BLaER1 treated with 17β-estradiol and CSF1 and Interleukin-3, amounts not matched to agents 10 nM and 100 nM (cell line): ENCODE data around the gene CERS5.

Source experiments
- H3K27ac ChIP-seq, 11 experiments: shearing (Covaris generic); formaldehyde crosslinking; 2 replicates each; pipeline ENCODE4 v1.8.1; 2022
- H3K27me3 ChIP-seq, 11 experiments: shearing (Covaris generic); formaldehyde crosslinking; 2 replicates each; pipeline ENCODE4 v1.8.1; 2022
- H3K36me3 ChIP-seq, 11 experiments: shearing (Covaris generic); formaldehyde crosslinking; 2 replicates each; pipeline ENCODE4 v1.8.1; 2022
- H3K4me1 ChIP-seq, 10 experiments: shearing (Covaris generic); formaldehyde crosslinking; 2 replicates each; pipeline ENCODE4 v1.8.1; 2022
- H3K4me2 ChIP-seq, 11 experiments: shearing (Covaris generic); formaldehyde crosslinking; 2 replicates each; pipeline ENCODE4 v1.8.1; 2022
- H3K4me3 ChIP-seq, 10 experiments: shearing (Covaris generic); formaldehyde crosslinking; 2 replicates each; pipeline ENCODE4 v1.8.1; 2022
- H3K9ac ChIP-seq, 11 experiments: shearing (Covaris generic); formaldehyde crosslinking; 2 replicates each; pipeline ENCODE4 v1.8.1; 2022
- H3K9me3 ChIP-seq, 11 experiments: shearing (Covaris generic); formaldehyde crosslinking; replicated peaks in 1 of 11; 2 replicates each; pipeline ENCODE4 v1.8.1; 2022
- H4K20me1 ChIP-seq, 11 experiments: shearing (Covaris generic); formaldehyde crosslinking; 2 replicates each; pipeline ENCODE4 v1.8.1; 2022
- Cebpa-rat ChIP-seq, 11 experiments: shearing (Covaris generic); IDR thresholded peaks; 2 replicates each; pipeline ENCODE4 v1.8.1; 2022

The CERS5 gene, protein sequence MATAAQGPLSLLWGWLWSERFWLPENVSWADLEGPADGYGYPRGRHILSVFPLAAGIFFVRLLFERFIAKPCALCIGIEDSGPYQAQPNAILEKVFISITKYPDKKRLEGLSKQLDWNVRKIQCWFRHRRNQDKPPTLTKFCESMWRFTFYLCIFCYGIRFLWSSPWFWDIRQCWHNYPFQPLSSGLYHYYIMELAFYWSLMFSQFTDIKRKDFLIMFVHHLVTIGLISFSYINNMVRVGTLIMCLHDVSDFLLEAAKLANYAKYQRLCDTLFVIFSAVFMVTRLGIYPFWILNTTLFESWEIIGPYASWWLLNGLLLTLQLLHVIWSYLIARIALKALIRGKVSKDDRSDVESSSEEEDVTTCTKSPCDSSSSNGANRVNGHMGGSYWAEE

DNA sequence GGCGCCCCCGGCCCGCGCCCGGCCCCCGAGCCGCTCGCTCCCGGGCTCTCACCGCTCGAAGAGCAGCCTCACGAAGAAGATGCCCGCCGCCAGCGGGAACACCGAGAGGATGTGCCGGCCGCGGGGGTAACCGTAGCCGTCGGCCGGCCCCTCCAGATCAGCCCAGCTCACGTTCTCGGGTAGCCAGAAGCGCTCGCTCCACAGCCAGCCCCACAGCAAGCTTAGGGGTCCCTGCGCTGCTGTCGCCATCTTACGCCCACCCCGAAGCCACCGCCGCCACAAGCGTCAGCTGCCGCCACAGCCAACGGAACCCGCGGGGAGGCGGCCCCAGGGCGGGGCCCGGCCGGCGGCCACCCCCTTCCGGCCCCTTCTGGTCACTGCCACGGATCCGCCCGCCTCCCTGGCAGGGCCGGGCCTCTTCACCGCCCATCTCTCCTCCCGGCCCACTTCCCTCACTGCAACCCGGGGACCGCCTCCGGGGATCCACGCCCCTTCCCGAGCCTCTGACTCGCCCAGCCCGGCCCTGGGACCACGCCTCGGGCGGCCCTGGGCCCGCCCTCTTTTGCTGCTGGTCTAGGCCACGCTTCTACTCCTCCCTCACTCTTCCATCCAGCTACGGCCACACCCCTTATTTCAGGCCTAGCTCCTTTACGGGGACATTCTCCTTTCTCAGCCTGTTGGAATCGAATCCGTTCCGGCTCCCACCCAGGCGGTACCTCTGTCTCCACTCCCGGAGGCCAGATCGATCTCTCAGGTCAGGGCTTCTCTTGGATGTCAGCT is at the start of gene CERS5:
TSS of gene CERS5 (minus strand) at position 321 of the 780 bp plus-strand sequence. CDS start at position 249, 72 bp downstream.
- H3K4me2 ChIP-seq: peak within 1 kb of the TSS; percentile 82 to 96 (median 89)
- peaks cover 20 to 48% (median 35%) of the 10 kb centered on the region in 10 experiments for H3K4me1 ChIP-seq
- peaks cover 0 to 33% (median 20%) of the 10 kb centered on the region in 11 experiments; a peak in 14 of 22 replicates for H4K20me1 ChIP-seq
- peaks cover 0 to 21% (median 0%) of the 10 kb centered on the region in 11 experiments; a peak in 8 of 22 replicates for H3K36me3 ChIP-seq
- H3K27me3 ChIP-seq: no peaks in the 10 kb centered on the region
- TF ChIP-seq Cebpa-rat (IDR thresholded peaks at IDR 0.05): no peak
- H3K9me3 ChIP-seq: peaks cover 0 to 23% (median 0%) of the 10 kb centered on the region in 11 experiments; a peak in 8 of 22 replicates
- H3K9ac ChIP-seq: peak within 1 kb of the TSS; percentile 85 to 97 (median 94)
- H3K4me3 ChIP-seq: peak within 1 kb of the TSS; percentile 67 to 98 (median 90)
- H3K27ac ChIP-seq: peak within 1 kb of the TSS; percentile 80 to 98 (median 94)

DNA sequence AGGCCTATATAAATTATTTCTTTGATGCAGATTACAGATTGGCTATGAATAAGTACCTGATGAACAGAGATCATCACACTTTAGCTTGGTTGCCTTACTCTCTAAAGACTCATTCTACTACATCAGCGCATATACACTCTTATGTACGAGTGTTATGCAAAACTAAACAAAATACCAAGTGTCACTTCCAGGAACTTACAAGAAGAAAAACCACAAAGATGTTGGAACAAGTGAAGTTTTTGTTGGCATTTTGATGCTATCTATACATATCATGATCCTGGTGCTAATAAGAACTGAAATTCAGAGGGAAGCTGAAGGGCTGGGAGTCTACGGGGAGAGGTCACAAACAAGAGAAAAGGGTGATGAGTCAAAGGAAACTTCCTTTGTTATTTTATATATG is 47.9 kb upstream of the CERS5 start:
- Histone ChIP-seq H3K27me3 (no peaks in the 10 kb centered on the region), H3K27ac (no peak overlapping the region), H3K36me3 (peaks cover 0 to 14% (median 0%) of the 10 kb centered on the region in 11 experiments; a peak in 6 of 22 replicates), H4K20me1 (peaks cover 0 to 10% (median 0%) of the 10 kb centered on the region in 11 experiments; a peak in 3 of 22 replicates), H3K9me3 (no peaks in the 10 kb centered on the region), H3K4me2 (peak overlapping the region in 2 of 11 experiments; percentile 31 to 50; a peak in 2 of 22 replicates), H3K4me3 (no peak overlapping the region), H3K9ac (no peak overlapping the region), H3K4me1 (peaks cover 9 to 43% (median 17%) of the 10 kb centered on the region in 10 experiments)
- no peak for TF ChIP-seq Cebpa-rat (IDR thresholded peaks at IDR 0.05)

DNA sequence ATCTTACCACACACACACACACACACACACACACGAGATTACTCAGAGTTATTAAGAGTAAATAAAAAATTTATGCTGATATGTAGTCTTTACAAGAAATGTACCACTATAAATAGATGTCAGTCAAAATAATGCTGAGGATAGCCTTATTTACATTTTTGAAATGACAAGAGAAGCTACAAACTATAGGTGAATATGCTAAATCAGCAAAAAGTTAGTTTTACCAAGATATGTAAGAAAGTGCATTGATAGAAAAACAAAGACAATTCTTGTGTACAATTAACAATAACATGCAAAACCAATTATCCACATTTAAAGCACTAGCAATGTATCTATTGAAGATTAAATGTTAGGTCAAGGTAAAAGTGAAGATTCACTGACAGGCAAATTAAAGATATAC is 46.8 kb upstream of the CERS5 start:
- Histone ChIP-seq H3K9ac (no peak overlapping the region), H3K4me2 (peak overlapping the region in 1 of 11 experiments; percentile 50; a peak in 1 of 22 replicates), H3K4me1 (peaks cover 9 to 33% (median 11%) of the 10 kb centered on the region in 10 experiments; a peak in 18 of 20 replicates), H3K9me3 (no peaks in the 10 kb centered on the region), H3K4me3 (no peak overlapping the region), H3K36me3 (peaks cover 0 to 14% (median 0%) of the 10 kb centered on the region in 11 experiments; a peak in 6 of 22 replicates), H4K20me1 (peaks cover 0 to 5% (median 0%) of the 10 kb centered on the region in 11 experiments; a peak in 3 of 22 replicates), H3K27ac (no peak overlapping the region), H3K27me3 (no peaks in the 10 kb centered on the region)
- no peak for TF ChIP-seq Cebpa-rat (IDR thresholded peaks at IDR 0.05)

DNA sequence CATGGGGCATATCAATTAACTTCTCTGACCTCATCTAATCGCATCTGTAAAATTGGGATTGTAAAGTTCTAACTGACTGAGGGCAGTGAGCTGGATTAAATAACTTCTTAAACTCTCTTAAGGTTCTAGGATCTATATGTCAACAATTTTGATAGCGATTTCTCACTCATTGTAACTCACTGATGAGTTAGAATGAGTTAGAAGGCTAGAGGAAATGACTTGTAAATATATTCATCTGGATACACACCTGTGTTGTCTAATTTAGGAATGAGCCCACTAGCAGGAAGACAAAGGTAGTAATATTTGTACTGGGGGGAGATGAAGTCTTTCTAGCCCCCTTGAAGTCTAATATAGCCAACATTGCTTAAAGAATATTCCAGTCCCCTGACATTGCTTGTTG is 46.3 kb upstream of the CERS5 start:
- Histone ChIP-seq H3K9me3 (no peaks in the 10 kb centered on the region), H3K9ac (no peak overlapping the region), H3K4me2 (no peak overlapping the region; a peak in 1 of 22 replicates), H3K4me3 (no peak overlapping the region), H3K27ac (no peak overlapping the region), H3K36me3 (peaks cover 0 to 19% (median 0%) of the 10 kb centered on the region in 11 experiments; a peak in 6 of 22 replicates), H4K20me1 (peaks cover 0 to 5% (median 0%) of the 10 kb centered on the region in 11 experiments; a peak in 3 of 22 replicates), H3K27me3 (no peaks in the 10 kb centered on the region), H3K4me1 (peaks cover 9 to 32% (median 11%) of the 10 kb centered on the region in 10 experiments; a peak in 18 of 20 replicates)
- no peak for TF ChIP-seq Cebpa-rat (IDR thresholded peaks at IDR 0.05)

DNA sequence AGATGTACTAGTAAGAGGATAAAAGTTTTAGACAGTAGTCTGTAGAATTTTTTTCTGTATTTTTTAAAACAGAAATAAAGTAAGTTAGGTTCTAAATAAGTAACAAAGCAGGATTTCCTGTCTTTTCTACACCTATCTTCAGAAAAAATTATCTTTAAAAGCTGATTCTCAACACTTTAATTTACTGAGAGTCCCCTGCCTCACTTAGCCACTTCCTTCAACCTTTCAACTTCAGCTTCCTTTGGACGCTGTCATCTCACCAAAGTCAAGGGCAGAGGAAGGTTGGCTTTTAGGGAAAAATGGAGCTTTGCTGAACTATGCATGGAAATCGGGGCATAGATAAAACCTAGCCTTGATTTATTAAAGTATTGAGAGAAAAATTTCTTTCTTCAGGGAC is 44.9 kb upstream of the CERS5 start:
- Histone ChIP-seq H3K9ac (peak overlapping the region in 2 of 11 experiments; percentile 8 to 52; a peak in 2 of 22 replicates), H3K36me3 (peaks cover 0 to 23% (median 0%) of the 10 kb centered on the region in 11 experiments; a peak in 2 of 22 replicates), H3K27me3 (no peaks in the 10 kb centered on the region), H4K20me1 (peaks cover 0 to 5% (median 0%) of the 10 kb centered on the region in 11 experiments; a peak in 3 of 22 replicates), H3K27ac (peak overlapping the region in 4 of 11 experiments; percentile 1 to 32 (median 10); a peak in 3 of 22 replicates), H3K4me3 (no peak overlapping the region), H3K9me3 (no peaks in the 10 kb centered on the region), H3K4me2 (peak overlapping the region in 9 of 11 experiments; percentile 1 to 60 (median 10); a peak in 9 of 22 replicates), H3K4me1 (peaks cover 9 to 32% (median 11%) of the 10 kb centered on the region in 10 experiments; a peak in 18 of 20 replicates)
- TF ChIP-seq Cebpa-rat (IDR thresholded peaks at IDR 0.05): no peak

DNA sequence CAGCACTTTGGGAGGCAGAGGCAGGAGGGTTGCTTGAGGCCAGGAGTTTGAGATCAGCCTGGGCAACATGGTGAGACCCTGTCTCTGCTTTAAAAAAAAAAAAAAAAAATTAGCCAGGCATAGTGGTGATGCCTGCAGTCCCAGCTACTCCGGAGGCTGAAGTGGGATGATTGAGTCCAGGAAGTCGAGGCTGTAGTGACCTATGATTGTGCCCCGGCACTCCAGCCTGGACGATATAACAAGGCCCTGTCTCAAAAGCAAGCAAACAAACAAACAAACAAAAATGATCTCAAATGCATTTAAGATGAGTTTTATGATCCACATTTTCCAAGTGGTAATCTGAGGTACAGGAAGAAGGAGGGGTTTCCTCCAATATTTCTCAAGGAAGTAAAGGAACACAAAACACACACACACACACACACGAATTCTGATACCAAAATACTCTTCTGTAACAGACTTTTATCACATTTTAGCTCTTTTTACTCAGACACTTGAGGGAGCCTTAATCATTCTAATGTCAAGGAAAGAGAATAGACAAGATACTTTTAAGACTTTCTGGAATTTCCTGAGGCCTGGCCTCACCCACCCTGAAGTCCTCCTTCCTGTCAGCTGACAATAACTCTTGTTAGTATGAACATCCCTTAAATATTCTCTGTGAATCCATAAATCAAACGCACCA is 44.4 kb upstream of the CERS5 start:
- no peak overlapping the region for H3K4me3 ChIP-seq
- TF ChIP-seq Cebpa-rat (IDR thresholded peaks at IDR 0.05): no peak
- H4K20me1 ChIP-seq: peaks cover 0 to 3% (median 0%) of the 10 kb centered on the region in 11 experiments; a peak in 2 of 22 replicates
- no peaks in the 10 kb centered on the region for H3K27me3 ChIP-seq
- no peaks in the 10 kb centered on the region for H3K9me3 ChIP-seq
- H3K9ac ChIP-seq: peak overlapping the region in 2 of 11 experiments; percentile 8 to 52; a peak in 2 of 22 replicates
- peak overlapping the region in 4 of 11 experiments; percentile 1 to 32 (median 10); a peak in 3 of 22 replicates for H3K27ac ChIP-seq
- H3K4me1 ChIP-seq: peaks cover 9 to 32% (median 11%) of the 10 kb centered on the region in 10 experiments; a peak in 18 of 20 replicates
- H3K4me2 ChIP-seq: peak overlapping the region in 9 of 11 experiments; percentile 1 to 45 (median 10); a peak in 11 of 22 replicates
- H3K36me3 ChIP-seq: peaks cover 0 to 27% (median 0%) of the 10 kb centered on the region in 11 experiments; a peak in 4 of 22 replicates

DNA sequence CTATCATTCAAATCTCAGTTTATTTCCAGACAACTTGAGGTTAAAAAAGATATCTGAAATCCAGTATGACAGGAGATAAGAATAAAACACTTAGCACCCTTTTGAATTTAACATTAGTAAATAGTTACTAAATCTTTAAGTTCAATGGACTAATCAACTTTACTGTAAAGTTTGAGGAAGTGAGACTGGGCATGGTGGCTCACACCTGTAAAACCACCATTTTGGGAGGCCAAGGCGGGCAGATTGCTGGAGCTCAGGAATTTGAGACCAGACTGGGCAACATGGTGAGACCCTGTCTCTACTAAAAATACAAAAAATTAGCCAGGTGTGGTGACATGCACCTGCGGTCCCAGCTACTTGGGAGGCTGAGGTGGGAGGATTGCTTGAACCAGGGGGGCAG is 40.3 kb upstream of the CERS5 start:
- no peak for TF ChIP-seq Cebpa-rat (IDR thresholded peaks at IDR 0.05)
- Histone ChIP-seq H3K36me3 (peaks cover 10 to 64% (median 29%) of the 10 kb centered on the region in 11 experiments; a peak in 19 of 22 replicates), H3K4me2 (no peak overlapping the region), H4K20me1 (no peaks in the 10 kb centered on the region), H3K27me3 (no peaks in the 10 kb centered on the region), H3K27ac (no peak overlapping the region), H3K4me1 (peaks cover 9 to 13% (median 11%) of the 10 kb centered on the region in 10 experiments; a peak in 18 of 20 replicates), H3K9ac (no peak overlapping the region), H3K9me3 (no peaks in the 10 kb centered on the region), H3K4me3 (no peak overlapping the region)

DNA sequence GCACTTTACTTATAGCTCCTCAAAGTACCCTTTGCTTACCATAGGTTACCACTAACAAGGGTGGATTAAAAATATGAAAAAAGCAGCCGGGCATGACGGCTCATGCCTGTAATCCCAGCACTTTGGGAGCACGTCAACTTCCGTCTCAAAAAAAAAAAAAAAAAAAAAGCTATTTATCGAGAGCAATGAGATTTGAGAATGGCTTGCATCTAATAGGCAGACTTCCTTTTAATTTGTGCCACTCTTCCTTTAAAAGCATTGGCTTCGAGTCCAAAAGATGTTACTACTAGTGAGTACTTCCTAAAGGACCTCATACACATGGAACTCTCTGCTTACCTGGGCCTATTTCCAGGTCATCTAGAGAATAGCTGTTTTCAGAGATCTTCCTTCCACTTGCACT is 38.5 kb upstream of the CERS5 start:
- no peaks in the 10 kb centered on the region for H3K9me3 ChIP-seq
- H3K27me3 ChIP-seq: no peaks in the 10 kb centered on the region
- no peak for TF ChIP-seq Cebpa-rat (IDR thresholded peaks at IDR 0.05)
- H3K27ac ChIP-seq: no peak overlapping the region
- no peaks in the 10 kb centered on the region for H4K20me1 ChIP-seq
- no peak overlapping the region for H3K4me3 ChIP-seq
- no peak overlapping the region for H3K4me2 ChIP-seq
- H3K36me3 ChIP-seq: peaks cover 10 to 81% (median 29%) of the 10 kb centered on the region in 11 experiments; a peak in 19 of 22 replicates
- no peaks in the 10 kb centered on the region for H3K4me1 ChIP-seq
- no peak overlapping the region for H3K9ac ChIP-seq
